Measurements from ENCODE around the gene HUNK. TPM values are rescaled to one million over a fixed set of nuclear protein-coding genes. Genes with fewer than 3 reads are reported as not detected.

HUNK gene
- total and polyA plus RNA-seq, 2 experiments from 2014 or later, result 1.6 to 5.1 TPM

DNA sequence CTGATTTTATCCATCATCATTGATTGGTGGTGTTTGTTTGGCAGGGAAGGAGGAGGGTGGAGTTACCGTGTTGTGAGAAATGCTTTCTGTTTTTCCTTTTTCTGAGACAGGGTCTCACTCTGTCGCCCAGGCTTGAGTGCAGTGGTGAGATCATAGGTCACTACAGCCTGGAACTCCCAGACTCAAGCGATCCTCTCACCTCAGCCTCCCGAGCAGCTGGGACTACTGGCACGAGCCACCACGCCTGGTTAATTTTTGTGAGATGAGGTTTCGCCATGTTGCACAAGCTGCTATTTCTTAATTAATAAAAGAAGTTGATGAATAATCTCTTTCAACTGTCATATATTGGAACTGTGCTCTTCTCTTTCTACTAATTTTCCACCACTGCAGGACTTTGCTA, 44.3 kb downstream of the HUNK start:
- H2AFZ ChIP-seq, result no peak overlapping the region
- Mint-ChIP-seq H3K9me3 (peaks cover 13% of the 10 kb centered on the region), H3K4me1 (peaks cover 28% of the 10 kb centered on the region), H3K4me3 (no peak overlapping the region), H3K36me3 (ENCODE audit: low read depth) (peaks cover 25% of the 10 kb centered on the region), H3K27me3 (ENCODE audit: insufficient read depth, low read depth, poor library complexity) (peaks cover 13% of the 10 kb centered on the region), H3K27ac (no peak overlapping the region)
- no peaks in the 10 kb centered on the region for H3K9me2 ChIP-seq (ENCODE audit: insufficient read depth)
- no peak for DNase-seq (ENCODE audit: low spot score)
- H3K27me3 ChIP-seq (ENCODE audit: insufficient read depth), result no peaks in the 10 kb centered on the region
- peaks cover 20% of the 10 kb centered on the region for H3K4me1 ChIP-seq (ENCODE audit: insufficient read depth)
- TF ChIP-seq NANOG (IDR thresholded peaks at IDR 0.05; ENCODE audit: borderline replicate concordance) (no peak), STAT1 (IDR thresholded peaks at IDR 0.05; ENCODE audit: unreplicated experiment) (no peak), CREB1 (CRISPR knock-in tag; IDR thresholded peaks at IDR 0.05; ENCODE audit: low read depth) (no peak)
- no peak overlapping the region for H3K27ac ChIP-seq (ENCODE audit: low read depth)
- H3K4me3 ChIP-seq, result no peak overlapping the region
- H3K36me3 ChIP-seq (ENCODE audit: insufficient read depth), result no peaks in the 10 kb centered on the region
- peaks cover 3% of the 10 kb centered on the region; the same call in 1 of the 2 replicates for H3K79me2 ChIP-seq (replicated peaks; ENCODE audit: insufficient read depth)
- H4K20me1 ChIP-seq (replicated peaks; ENCODE audit: insufficient read depth), result no peaks in the 10 kb centered on the region
- ATAC-seq, result no peak
- H3K4me2 ChIP-seq, result no peak overlapping the region
- no peaks in the 10 kb centered on the region for H3F3A ChIP-seq (replicated peaks; ENCODE audit: low read depth)

GRCh38 chr21:31918250-31918775, 45.5 kb downstream of the HUNK start:
- H3K27ac Mint-ChIP-seq, result no peak overlapping the region

DNA sequence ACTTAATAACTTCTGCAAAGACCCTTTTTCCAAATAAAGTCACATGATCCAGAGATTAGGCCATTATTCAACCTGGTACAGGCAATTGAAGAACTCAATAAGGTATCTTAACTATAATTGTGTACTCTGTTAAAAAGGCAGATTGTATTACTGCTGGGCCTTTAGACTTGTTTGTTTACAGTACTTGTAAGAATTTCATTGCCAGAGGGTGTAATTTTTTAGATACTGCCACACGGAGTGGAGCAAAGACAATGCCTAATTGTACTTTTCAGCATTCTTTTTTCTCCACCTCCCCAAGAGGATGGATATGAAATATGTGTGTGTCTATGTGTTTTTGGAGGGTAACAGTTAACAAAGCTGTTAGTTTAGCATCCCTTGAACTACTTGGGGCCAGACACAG, 47.5 kb downstream of the HUNK start:
- H3K36me3 ChIP-seq (ENCODE audit: insufficient read depth), result no peaks in the 10 kb centered on the region
- 0 out of 2 replicates have a peak, but pooled peaks cover 3% of the 10 kb centered on the region for H3K4me1 ChIP-seq (ENCODE audit: insufficient read depth)
- H3K9me3 Mint-ChIP-seq, result peaks cover 10% of the 10 kb centered on the region
- no peaks in the 10 kb centered on the region for H3K27me3 ChIP-seq (ENCODE audit: insufficient read depth)
- no peak for DNase-seq (ENCODE audit: low spot score)
- no peak for ATAC-seq
- H3K27ac ChIP-seq (ENCODE audit: low read depth), result no peak overlapping the region
- H3K4me3 ChIP-seq, result no peak overlapping the region
- H4K20me1 ChIP-seq (replicated peaks; ENCODE audit: insufficient read depth), result no peaks in the 10 kb centered on the region
- H3K27me3 Mint-ChIP-seq (ENCODE audit: insufficient read depth, low read depth, poor library complexity), result peaks cover 2% of the 10 kb centered on the region
- H3K27ac Mint-ChIP-seq, result no peak overlapping the region
- no peaks in the 10 kb centered on the region for H3F3A ChIP-seq (replicated peaks; ENCODE audit: low read depth)
- no peaks in the 10 kb centered on the region for H3K79me2 ChIP-seq (replicated peaks; ENCODE audit: insufficient read depth)
- peaks cover 29% of the 10 kb centered on the region for H3K36me3 Mint-ChIP-seq (ENCODE audit: low read depth)
- H3K4me3 Mint-ChIP-seq, result no peak overlapping the region
- no peak overlapping the region for H2AFZ ChIP-seq
- H3K4me2 ChIP-seq, result no peak overlapping the region
- H3K9me2 ChIP-seq (ENCODE audit: insufficient read depth), result no peaks in the 10 kb centered on the region
- H3K4me1 Mint-ChIP-seq, result peaks cover 3% of the 10 kb centered on the region; the same call in 2 of the 3 replicates
- TF ChIP-seq ZNF114 (CRISPR knock-in tag; IDR thresholded peaks at IDR 0.05) (no peak), ETS1 (IDR thresholded peaks at IDR 0.05) (no peak), JUNB (IDR thresholded peaks at IDR 0.05; ENCODE audit: unreplicated experiment) (no peak), CTCF (conservative IDR thresholded peaks at IDR 0.05; ENCODE audit: low read depth in 2 of 2) (no peak)

More at GRCh38 chr21:31918250-31918775, 45.5 kb downstream of the HUNK start:
- Mint-ChIP-seq H3K36me3 (ENCODE audit: low read depth) (peaks cover 23% of the 10 kb centered on the region), H3K9me3 (peaks cover 10% of the 10 kb centered on the region), H3K4me3 (no peak overlapping the region), H3K4me1 (peaks cover 18% of the 10 kb centered on the region), H3K27me3 (ENCODE audit: insufficient read depth, low read depth, poor library complexity) (peaks cover 6% of the 10 kb centered on the region)
- DNase-seq (ENCODE audit: low spot score) (no peak), ATAC-seq (no peak)
- H3K36me3 ChIP-seq (ENCODE audit: insufficient read depth), result no peaks in the 10 kb centered on the region
- H3F3A ChIP-seq (replicated peaks; ENCODE audit: low read depth), result no peaks in the 10 kb centered on the region
- no peaks in the 10 kb centered on the region for H3K27me3 ChIP-seq (ENCODE audit: insufficient read depth)
- H2AFZ ChIP-seq, result no peak overlapping the region
- H3K4me2 ChIP-seq, result no peak overlapping the region
- TF ChIP-seq JUNB (IDR thresholded peaks at IDR 0.05; ENCODE audit: unreplicated experiment) (no peak), CTCF (conservative IDR thresholded peaks at IDR 0.05; ENCODE audit: low read depth in 2 of 2) (0 out of 4 replicates have a peak, but pooled peaks of 1 of the 2 experiments have one; percentile 32)
- H4K20me1 ChIP-seq (replicated peaks; ENCODE audit: insufficient read depth), result no peaks in the 10 kb centered on the region
- peaks cover 3% of the 10 kb centered on the region; the same call in 1 of the 2 replicates for H3K79me2 ChIP-seq (replicated peaks; ENCODE audit: insufficient read depth)
- no peak overlapping the region for H3K27ac ChIP-seq (ENCODE audit: low read depth)
- no peak overlapping the region for H3K4me3 ChIP-seq
- H3K9me2 ChIP-seq (ENCODE audit: insufficient read depth), result no peaks in the 10 kb centered on the region
- peaks cover 10% of the 10 kb centered on the region; the same call in 1 of the 2 replicates for H3K4me1 ChIP-seq (ENCODE audit: insufficient read depth)
